NCI-H524 (cell line): ENCODE results near the gene PDHX.
A peak's percentile ranks its signal among the peaks of the same experiment; 100 is the strongest.

Source experiments
- DNase-seq, 2 experiments: peaks; one replicate each; lab custom pipeline; 2025; lab: John Stamatoyannopoulos, UW

PDHX gene

GRCh38 chr11:34988294-34989255 lies 72.2 kb downstream of the PDHX start:
- no peak for DNase-seq

- DNase-seq = no peak
These were observed 74.5 kb downstream of the PDHX start for GRCh38 chr11:34990916-34991315.

- DNase-seq = no peak
These were observed 78.4 kb downstream of the PDHX start for GRCh38 chr11:34994854-34995253.

GRCh38 chr11:34996958-34997357 lies 80.5 kb downstream of the PDHX start:
- DNase-seq = no peak

GRCh38 chr11:34997952-34998528 lies 81.6 kb downstream of the PDHX start:
- no peak for DNase-seq

GRCh38 chr11:34999453-34999852 lies 83.0 kb downstream of the PDHX start:
- no peak for DNase-seq

- no peak for DNase-seq
These were observed 86.8 kb downstream of the PDHX start for GRCh38 chr11:35003186-35003585.

GRCh38 chr11:35003658-35004057 lies 87.2 kb downstream of the PDHX start:
- DNase-seq = no peak

- DNase-seq = peak; percentile 89 to 94
These were observed 88.8 kb downstream of the PDHX start for GRCh38 chr11:35005141-35005780.

GRCh38 chr11:35006389-35007128 lies 90.1 kb downstream of the PDHX start:
- DNase-seq = no peak

GRCh38 chr11:35007277-35007676 lies 90.9 kb downstream of the PDHX start:
- DNase-seq = no peak

- peak in 1 of 2 experiments; percentile 6 for DNase-seq
These were observed 92.9 kb downstream of the PDHX start for GRCh38 chr11:35009191-35009943.

- DNase-seq = peak in 1 of 2 experiments; percentile 54
These were observed 93.5 kb downstream of the PDHX start for GRCh38 chr11:35009944-35010342.

GRCh38 chr11:35010654-35011053 lies 94.2 kb downstream of the PDHX start:
- DNase-seq = no peak

GRCh38 chr11:35011389-35011788 lies 95.0 kb downstream of the PDHX start:
- peak; percentile 35 to 42 for DNase-seq

GRCh38 chr11:35011944-35012343 lies 95.5 kb downstream of the PDHX start:
- no peak for DNase-seq

- DNase-seq = no peak
These were observed 96.2 kb downstream of the PDHX start for GRCh38 chr11:35012467-35013191.

GRCh38 chr11:35013514-35014233 lies 97.3 kb downstream of the PDHX start:
- no peak for DNase-seq

GRCh38 chr11:35014346-35014745 lies 97.9 kb downstream of the PDHX start:
- no peak for DNase-seq
